A549 (cell line): Measurements from ENCODE around the gene AKR7A3.

Experiments
- CTCF ChIP-seq: fragments of >200 bp; sonication (Bioruptor Twin); formaldehyde crosslinking; IDR thresholded peaks from 3 replicates; pipeline ENCODE4 v1.5.1; 2016
- MAZ ChIP-seq: fragments of 150-350 bp; IDR thresholded peaks from 2 replicates; pipeline ENCODE4 v1.6.1; 2014; ENCODE audit warnings: antibody characterized with exemption, low read depth, low read length, borderline replicate concordance
- NFE2L2 ChIP-seq: fragments of 150-350 bp; conservative IDR thresholded peaks from 2 replicates; pipeline ENCODE4 v1.6.1; 2014; ENCODE audit warnings: low read length
- POLR2A ChIP-seq: IDR thresholded peaks from 2 replicates; pipeline ENCODE4 v1.6.1; 2012; ENCODE audit warnings: mild to moderate bottlenecking, low read length
- POLR2AphosphoS2 ChIP-seq: conservative IDR thresholded peaks from 2 replicates; pipeline ENCODE4 v1.6.1; 2012; ENCODE audit warnings: low read length, improper control_type of control experiment, inconsistent platforms
- ZFP36 ChIP-seq: fragments of 450-650 bp; IDR thresholded peaks from 2 replicates; pipeline ENCODE4 v1.6.1; 2014; ENCODE audit warnings: borderline replicate concordance; ENCODE audit not compliant: partially characterized antibody

- TF ChIP-seq CTCF (no peak), POLR2AphosphoS2 (no peak), POLR2A (no peak), MAZ (no peak), ZFP36 (no peak), NFE2L2 (no peak)
These were observed 28.1 kb downstream of the AKR7A3 start for GRCh38 chr1:19260211-19261138.
